Activated T-cell treated with anti-CD3 and anti-CD28 coated beads, Interleukin-2, amount 50 U/mL, for 4 hours (primary cell): ENCODE data around the gene GASK1A. TPM values are rescaled to one million over a fixed set of nuclear protein-coding genes. Genes with fewer than 3 reads are reported as not detected.
A peak's percentile ranks its signal among the peaks of the same experiment; 100 is the strongest.

Source experiments
- ATAC-seq, 2 donors: fragments of 200-7000 bp; cut with Tn5 transposase; one replicate each; pipeline ENCODE4 v1.10.0; 2021
- DNase-seq: peaks from one replicate; pipeline ENCODE4 v3.0.0-alpha.2; 2020
- H3K27me3 Mint-ChIP-seq: one replicate; pipeline ENCODE4 v1.8.0; 2021; ENCODE audit warnings: low read depth, mixed read lengths
- H3K36me3 Mint-ChIP-seq: one replicate; pipeline ENCODE4 v1.8.0; 2022; ENCODE audit warnings: mixed read lengths; ENCODE audit not compliant: insufficient read depth
- H3K4me1 Mint-ChIP-seq: one replicate; pipeline ENCODE4 v1.8.0; 2021; ENCODE audit warnings: low read depth, mixed read lengths
- H3K4me3 Mint-ChIP-seq: one replicate; pipeline ENCODE4 v1.8.0; 2021; ENCODE audit warnings: mild to moderate bottlenecking, moderate library complexity, mixed read lengths
- H3K9me3 Mint-ChIP-seq: one replicate; pipeline ENCODE4 v1.8.0; 2021; ENCODE audit warnings: mixed read lengths
- total RNA-seq, 3 donors: library from RNA; stranded (reverse); gene quantifications; one replicate each; pipeline ENCODE4 v1.2.1, GENCODE V29; 2021

GASK1A gene
- total RNA-seq, 3 donors from 2014 or later, result not detected

DNA sequence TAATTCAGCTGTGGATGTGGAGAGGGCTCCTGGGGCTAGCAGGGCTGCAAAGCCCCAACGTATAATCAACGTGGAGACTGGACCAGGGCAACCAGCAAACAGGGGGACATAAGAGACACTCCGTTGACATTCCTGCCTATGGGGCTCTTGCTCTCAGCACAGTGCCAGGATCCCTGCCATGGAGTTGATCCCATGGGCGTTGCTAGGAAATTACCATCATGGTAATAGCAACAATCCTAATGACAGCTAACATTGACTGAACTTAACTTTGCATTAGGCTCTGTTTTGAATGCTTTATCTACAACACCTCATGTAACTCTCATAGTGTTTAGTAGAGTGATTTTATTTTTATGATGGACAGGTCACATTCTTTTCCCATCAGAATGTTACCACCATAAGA lies 16.9 kb downstream of the GASK1A start:
- no peaks in the 10 kb centered on the region for H3K4me1 Mint-ChIP-seq

DNA sequence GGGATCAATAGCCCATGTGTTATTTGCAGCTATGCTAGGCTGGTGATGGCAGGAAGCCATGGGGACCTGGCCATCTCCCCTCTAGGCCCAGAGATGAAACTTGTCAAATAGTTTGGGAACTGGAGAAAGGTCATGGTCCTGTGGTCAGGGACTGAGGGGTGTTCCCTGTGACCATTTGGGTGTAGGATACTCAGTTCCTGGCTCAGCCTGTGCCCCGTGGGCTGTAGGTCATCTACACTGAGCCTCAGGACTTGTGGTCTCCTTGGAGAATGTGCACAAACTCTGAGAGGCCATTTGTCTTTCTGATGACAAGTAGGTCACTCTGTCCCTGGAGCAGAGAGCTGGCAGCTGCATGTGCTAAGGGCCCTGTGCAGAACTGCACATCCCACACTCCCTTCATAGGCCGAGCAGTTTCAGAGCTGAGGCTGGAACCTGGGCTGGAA lies 17.5 kb downstream of the GASK1A start:
- no peaks in the 10 kb centered on the region for H3K4me1 Mint-ChIP-seq

More for the DNA sequence above, 16.9 kb downstream of the GASK1A start:
- Mint-ChIP-seq H3K9me3 (no peaks in the 10 kb centered on the region), H3K4me3 (no peak overlapping the region), H3K27me3 (no peaks in the 10 kb centered on the region), H3K36me3 (no peaks in the 10 kb centered on the region)
- ATAC-seq, result no peak
- no peak for DNase-seq

DNA sequence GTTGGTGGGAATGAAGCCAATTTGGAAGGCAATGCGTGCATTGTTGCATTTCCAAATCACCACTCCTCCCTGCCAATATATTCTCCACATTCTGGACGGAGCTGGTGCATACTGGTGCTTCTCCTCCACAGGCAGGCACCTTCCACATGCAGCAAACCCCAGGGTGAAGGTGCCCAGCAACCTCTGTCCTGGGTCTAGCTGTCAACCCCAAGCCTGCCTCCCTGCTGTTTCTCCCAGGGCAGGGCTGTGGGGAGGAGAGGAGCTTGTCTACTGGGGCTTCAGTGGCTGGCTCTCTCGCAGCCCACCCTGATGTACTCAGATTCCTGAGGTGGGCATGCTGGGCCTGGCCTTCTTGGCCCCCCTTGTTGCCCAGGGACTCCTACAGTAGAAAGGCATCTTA lies 20.1 kb downstream of the GASK1A start:
- ATAC-seq (no peak), DNase-seq (no peak)
- no peaks in the 10 kb centered on the region for H3K36me3 Mint-ChIP-seq
- H3K27me3 Mint-ChIP-seq, result no peaks in the 10 kb centered on the region
- H3K9me3 Mint-ChIP-seq, result no peaks in the 10 kb centered on the region
- no peak overlapping the region for H3K4me3 Mint-ChIP-seq
- H3K4me1 Mint-ChIP-seq, result no peaks in the 10 kb centered on the region

More for the DNA sequence above, 17.5 kb downstream of the GASK1A start:
- Mint-ChIP-seq H3K27me3 (no peaks in the 10 kb centered on the region), H3K36me3 (no peaks in the 10 kb centered on the region), H3K9me3 (no peaks in the 10 kb centered on the region), H3K4me3 (no peak overlapping the region)
- no peak for DNase-seq
- ATAC-seq, result no peak

DNA sequence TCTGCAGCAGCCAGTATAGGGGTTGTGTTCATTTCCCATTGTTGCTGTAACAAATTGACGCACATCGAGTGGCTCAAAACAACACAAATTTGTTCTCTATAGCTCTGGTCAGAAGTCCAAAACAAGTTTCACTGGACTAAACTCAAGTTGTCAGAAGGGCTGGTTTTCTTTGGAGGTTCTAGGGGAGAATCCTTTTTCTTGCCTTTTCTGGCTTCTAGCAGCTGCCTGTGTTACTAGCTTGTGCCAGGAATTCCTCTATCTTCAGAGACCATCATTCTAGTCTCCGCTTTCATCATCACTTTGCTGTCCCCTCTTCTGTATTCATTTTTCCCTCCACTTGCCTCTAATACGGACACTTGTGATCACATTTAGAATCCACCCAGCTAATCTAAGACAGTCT lies 20.5 kb downstream of the GASK1A start:
- no peaks in the 10 kb centered on the region for H3K36me3 Mint-ChIP-seq
- H3K4me3 Mint-ChIP-seq, result no peak overlapping the region
- ATAC-seq, result no peak
- H3K27me3 Mint-ChIP-seq, result no peaks in the 10 kb centered on the region
- no peak for DNase-seq
- peaks cover 3% of the 10 kb centered on the region for H3K4me1 Mint-ChIP-seq
- no peaks in the 10 kb centered on the region for H3K9me3 Mint-ChIP-seq

- DNase-seq (no peak), ATAC-seq (no peak)
- Mint-ChIP-seq H3K4me3 (no peak overlapping the region), H3K4me1 (peaks cover 7% of the 10 kb centered on the region), H3K9me3 (no peaks in the 10 kb centered on the region), H3K36me3 (no peaks in the 10 kb centered on the region), H3K27me3 (no peaks in the 10 kb centered on the region)
Measured at GRCh38 chr3:43000387-43000786, 21.3 kb downstream of the GASK1A start.

- no peak for ATAC-seq
- Mint-ChIP-seq H3K4me3 (no peak overlapping the region), H3K27me3 (no peaks in the 10 kb centered on the region), H3K9me3 (no peaks in the 10 kb centered on the region), H3K4me1 (peaks cover 13% of the 10 kb centered on the region), H3K36me3 (no peaks in the 10 kb centered on the region)
- DNase-seq, result no peak
Measured at GRCh38 chr3:43001094-43001553, 22.0 kb downstream of the GASK1A start.

DNA sequence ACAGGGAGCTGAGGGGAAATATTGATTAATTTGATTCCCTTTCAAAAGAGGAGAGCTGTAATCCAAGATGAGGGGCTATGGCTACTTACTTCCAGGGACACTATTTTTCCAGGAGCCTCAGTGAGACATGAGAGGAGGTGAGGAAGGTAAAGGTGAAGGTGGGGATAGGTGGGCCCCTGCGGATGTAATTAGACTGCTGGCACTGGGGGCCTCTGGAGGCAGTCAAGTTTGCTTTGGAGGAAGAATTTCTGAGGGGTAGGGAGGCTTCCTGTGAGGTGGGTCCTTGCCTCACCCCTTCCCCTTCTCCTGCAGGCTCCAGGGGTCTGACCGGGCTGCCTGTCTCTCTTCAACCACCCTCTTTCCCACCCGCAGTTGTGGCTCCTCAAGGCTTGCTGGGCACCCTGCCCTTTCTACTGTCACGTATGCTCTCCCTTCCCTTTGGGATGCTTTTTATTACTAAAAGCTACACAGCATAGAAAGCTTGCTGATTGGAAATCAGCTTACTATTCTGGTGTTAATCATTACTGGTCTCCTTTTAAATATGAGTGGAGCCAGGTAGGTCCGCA lies 22.5 kb downstream of the GASK1A start:
- no peaks in the 10 kb centered on the region for H3K36me3 Mint-ChIP-seq
- ATAC-seq (no peak), DNase-seq (no peak)
- no peaks in the 10 kb centered on the region for H3K9me3 Mint-ChIP-seq
- H3K4me3 Mint-ChIP-seq, result no peak overlapping the region
- peaks cover 14% of the 10 kb centered on the region for H3K4me1 Mint-ChIP-seq
- H3K27me3 Mint-ChIP-seq, result no peaks in the 10 kb centered on the region

GRCh38 chr3:43004282-43004681 lies 25.2 kb downstream of the GASK1A start:
- peak; percentile 57 to 75 for ATAC-seq
- Mint-ChIP-seq H3K36me3 (no peaks in the 10 kb centered on the region), H3K4me1 (peaks cover 14% of the 10 kb centered on the region), H3K9me3 (no peaks in the 10 kb centered on the region), H3K27me3 (no peaks in the 10 kb centered on the region), H3K4me3 (no peak overlapping the region)
- DNase-seq, result no peak

DNA sequence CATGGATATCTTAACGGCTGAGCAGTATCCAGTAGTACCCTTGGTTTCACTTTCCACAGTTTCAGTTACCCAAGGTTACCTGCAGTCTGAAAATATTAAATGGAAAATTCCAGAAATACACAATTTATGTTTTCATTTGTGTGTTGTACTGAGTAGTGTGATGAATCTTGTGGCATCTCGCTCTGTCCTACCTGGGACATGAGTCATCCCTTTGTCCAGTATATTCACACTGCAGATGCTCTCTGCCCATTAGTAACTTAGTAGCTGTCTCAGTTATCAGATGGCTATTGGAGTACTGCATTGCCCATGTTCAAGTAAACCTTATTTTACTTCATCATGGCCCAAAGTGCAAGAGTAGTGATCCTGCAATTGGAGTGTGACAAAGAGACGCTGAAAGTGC lies 26.1 kb downstream of the GASK1A start:
- DNase-seq (no peak), ATAC-seq (no peak)
- Mint-ChIP-seq H3K4me1 (peaks cover 14% of the 10 kb centered on the region), H3K36me3 (no peaks in the 10 kb centered on the region), H3K27me3 (no peaks in the 10 kb centered on the region), H3K9me3 (no peaks in the 10 kb centered on the region), H3K4me3 (no peak overlapping the region)

DNA sequence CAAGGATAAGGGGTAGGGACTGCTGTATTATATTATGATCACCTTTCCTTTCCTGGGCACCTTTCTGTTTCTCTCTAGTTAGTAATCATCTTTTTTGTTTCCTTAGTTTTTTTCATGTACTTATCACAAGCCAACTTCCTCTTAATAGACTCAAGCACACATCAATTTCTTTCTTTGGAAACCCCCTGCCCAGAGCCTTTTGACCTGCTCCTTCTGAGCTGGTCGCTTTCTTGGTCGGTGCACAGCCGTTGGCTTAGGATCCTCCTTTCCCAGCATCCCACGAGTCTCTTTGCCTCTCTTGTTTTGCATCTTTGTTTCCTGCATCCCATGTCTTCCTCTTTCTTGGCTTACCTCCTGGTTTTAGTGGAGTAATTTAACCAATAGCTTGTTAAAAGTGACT lies 26.9 kb downstream of the GASK1A start:
- H3K36me3 Mint-ChIP-seq, result no peaks in the 10 kb centered on the region
- H3K4me3 Mint-ChIP-seq, result no peak overlapping the region
- H3K4me1 Mint-ChIP-seq, result peaks cover 14% of the 10 kb centered on the region
- ATAC-seq (no peak), DNase-seq (no peak)
- no peaks in the 10 kb centered on the region for H3K27me3 Mint-ChIP-seq
- no peaks in the 10 kb centered on the region for H3K9me3 Mint-ChIP-seq

DNA sequence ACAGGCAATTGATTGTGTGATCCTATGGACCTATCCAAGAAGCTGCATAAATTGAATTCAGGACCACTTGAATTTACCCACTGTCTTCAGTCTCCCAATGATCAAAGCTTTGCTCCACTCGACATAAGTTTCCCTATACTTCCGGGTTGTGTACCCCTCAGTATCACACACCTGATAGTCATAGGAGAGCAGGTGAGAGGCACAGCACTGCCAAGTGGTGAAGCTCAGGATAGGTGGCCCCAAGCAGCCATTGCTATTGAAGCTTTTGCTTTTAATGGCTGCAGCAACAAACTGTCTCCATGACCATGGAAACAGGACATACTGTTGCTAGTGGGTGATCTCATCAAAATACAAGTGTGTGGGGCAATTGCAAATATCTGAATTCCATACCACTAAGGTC lies 27.7 kb downstream of the GASK1A start:
- DNase-seq (no peak), ATAC-seq (no peak)
- Mint-ChIP-seq H3K36me3 (no peaks in the 10 kb centered on the region), H3K9me3 (no peaks in the 10 kb centered on the region), H3K27me3 (no peaks in the 10 kb centered on the region), H3K4me1 (peaks cover 14% of the 10 kb centered on the region), H3K4me3 (no peak overlapping the region)

DNA sequence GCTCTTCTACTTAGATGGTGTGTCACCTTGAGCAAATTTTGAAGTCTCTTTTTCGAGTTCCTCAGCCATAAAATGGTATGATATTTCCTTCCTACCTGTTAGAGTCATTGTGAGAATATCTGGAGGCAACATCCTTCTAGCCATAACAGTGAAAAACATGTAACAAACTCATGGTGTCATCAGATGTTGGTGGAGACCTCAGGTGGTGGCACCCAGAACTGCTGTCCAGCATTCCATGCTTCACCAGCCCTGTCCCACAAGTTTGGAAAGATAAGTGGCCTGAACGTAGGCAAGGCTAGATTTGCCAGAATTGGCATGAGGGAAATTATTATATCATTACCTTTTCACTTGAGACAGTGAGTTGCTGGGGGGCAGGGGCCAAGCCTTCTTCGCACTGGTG lies 30.4 kb downstream of the GASK1A start:
- H3K9me3 Mint-ChIP-seq, result no peaks in the 10 kb centered on the region
- H3K4me1 Mint-ChIP-seq, result peaks cover 11% of the 10 kb centered on the region
- ATAC-seq (no peak), DNase-seq (no peak)
- no peaks in the 10 kb centered on the region for H3K36me3 Mint-ChIP-seq
- no peak overlapping the region for H3K4me3 Mint-ChIP-seq
- H3K27me3 Mint-ChIP-seq, result no peaks in the 10 kb centered on the region

DNA sequence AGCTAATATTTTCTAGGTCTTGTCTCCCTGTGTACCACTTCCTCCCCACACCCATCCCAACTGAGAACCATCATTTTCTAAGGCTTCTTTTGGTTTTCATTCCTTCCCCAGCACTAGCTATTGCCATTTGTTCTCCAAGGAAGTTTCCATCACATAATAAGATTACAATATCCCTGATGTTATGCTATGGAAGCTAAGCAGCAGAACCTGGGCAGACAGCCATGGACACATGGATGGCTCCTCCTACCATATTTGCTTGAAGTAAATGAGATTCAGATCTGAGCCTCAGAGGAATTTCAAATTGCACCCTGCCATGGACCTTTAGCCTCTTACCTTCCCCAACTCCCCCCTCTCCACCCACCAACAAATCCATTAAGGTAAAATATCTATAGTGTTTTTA lies 31.5 kb downstream of the GASK1A start:
- H3K36me3 Mint-ChIP-seq, result no peaks in the 10 kb centered on the region
- H3K9me3 Mint-ChIP-seq, result no peaks in the 10 kb centered on the region
- DNase-seq (no peak), ATAC-seq (no peak)
- no peaks in the 10 kb centered on the region for H3K27me3 Mint-ChIP-seq
- H3K4me3 Mint-ChIP-seq, result no peak overlapping the region
- peaks cover 4% of the 10 kb centered on the region for H3K4me1 Mint-ChIP-seq

DNA sequence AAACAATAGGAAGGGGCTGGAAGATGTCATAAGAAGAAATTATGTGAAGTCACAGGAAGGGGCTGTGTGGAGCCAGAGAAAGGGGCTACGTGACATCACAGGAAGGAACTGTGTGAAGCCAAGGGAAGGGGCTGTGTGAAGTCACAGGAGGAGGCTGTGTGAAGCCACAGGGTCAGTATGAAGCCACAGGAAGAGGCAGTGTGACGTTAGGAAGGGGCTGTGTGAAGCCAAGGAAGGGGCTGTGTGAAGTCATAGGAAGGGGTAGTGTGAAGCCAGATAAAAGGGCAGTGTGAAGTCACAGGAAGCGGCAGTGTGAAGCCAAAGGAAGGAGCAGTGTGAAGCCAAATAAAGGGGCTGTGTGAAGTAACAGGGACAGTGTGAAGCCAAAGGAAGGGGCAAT lies 32.5 kb downstream of the GASK1A start:
- Mint-ChIP-seq H3K4me1 (no peaks in the 10 kb centered on the region), H3K27me3 (no peaks in the 10 kb centered on the region), H3K9me3 (no peaks in the 10 kb centered on the region), H3K4me3 (no peak overlapping the region), H3K36me3 (no peaks in the 10 kb centered on the region)
- DNase-seq (no peak), ATAC-seq (no peak)

GRCh38 chr3:43012174-43012573 lies 33.1 kb downstream of the GASK1A start:
- DNase-seq (no peak), ATAC-seq (no peak)
- Mint-ChIP-seq H3K4me1 (no peaks in the 10 kb centered on the region), H3K4me3 (no peak overlapping the region), H3K9me3 (no peaks in the 10 kb centered on the region), H3K27me3 (no peaks in the 10 kb centered on the region), H3K36me3 (no peaks in the 10 kb centered on the region)

DNA sequence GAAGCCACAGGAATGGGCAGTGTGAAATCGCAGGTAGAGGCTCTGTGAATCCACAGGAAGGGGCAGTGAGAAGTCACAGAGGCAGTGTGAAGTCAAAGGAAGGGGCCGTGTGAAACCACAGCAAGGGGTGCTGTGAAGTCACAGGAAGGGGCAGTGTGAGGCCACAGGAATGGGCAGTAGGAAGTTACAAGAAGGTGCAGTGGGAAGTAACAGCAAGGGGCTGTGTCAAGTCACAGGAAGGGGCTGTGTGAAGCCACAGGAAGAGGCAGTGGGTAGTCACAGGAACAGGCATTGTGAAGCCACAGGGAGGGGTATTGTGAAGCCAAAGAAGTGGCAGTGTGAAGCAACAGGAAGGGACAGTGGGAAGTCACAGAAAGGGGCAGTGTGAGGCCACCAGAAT lies 34.1 kb downstream of the GASK1A start:
- no peaks in the 10 kb centered on the region for H3K4me1 Mint-ChIP-seq
- ATAC-seq, result no peak

More for the DNA sequence above, 34.1 kb downstream of the GASK1A start:
- Mint-ChIP-seq H3K36me3 (no peaks in the 10 kb centered on the region), H3K9me3 (no peaks in the 10 kb centered on the region), H3K4me3 (no peak overlapping the region), H3K27me3 (no peaks in the 10 kb centered on the region)
- DNase-seq, result no peak
